NCI-H128 (cell line): ENCODE measurements around the gene ATP11A.

ENCODE experiments used
- DNase-seq: peaks from one replicate; lab custom pipeline; 2025; ENCODE audit not compliant: unreplicated experiment; lab: John Stamatoyannopoulos, UW

ATP11A gene

DNA sequence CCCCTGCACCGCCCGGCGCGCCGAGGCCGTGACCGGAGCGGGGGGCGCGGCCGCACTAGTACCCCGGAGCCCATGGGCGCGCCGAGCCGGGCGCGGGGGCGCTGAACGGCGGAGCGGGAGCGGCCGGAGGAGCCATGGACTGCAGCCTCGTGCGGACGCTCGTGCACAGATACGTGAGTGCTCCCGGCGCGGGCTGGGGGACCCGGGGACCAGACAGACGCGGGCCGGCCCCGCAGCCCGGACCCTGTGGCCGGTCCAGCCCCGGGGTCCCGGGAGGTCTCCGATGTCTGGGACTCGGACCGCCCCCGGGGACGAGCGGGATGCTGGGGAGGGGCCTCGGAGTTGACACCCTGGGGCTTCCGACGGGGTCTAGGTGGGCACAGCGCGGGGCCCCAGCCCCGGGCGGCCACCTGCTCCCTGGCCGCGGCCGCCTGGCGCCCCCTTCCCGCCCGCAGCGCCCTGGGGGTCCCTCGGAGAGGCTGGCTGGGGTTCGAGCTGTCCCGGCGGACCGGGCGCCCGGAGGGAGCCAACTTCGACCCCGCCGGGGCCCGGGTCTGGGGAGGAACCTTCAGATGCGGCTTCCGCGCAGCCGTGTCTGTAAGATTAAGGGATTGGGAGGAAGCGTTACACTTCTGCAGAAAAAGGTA is 568 bp downstream of the ATP11A start:
- no peak for DNase-seq

DNA sequence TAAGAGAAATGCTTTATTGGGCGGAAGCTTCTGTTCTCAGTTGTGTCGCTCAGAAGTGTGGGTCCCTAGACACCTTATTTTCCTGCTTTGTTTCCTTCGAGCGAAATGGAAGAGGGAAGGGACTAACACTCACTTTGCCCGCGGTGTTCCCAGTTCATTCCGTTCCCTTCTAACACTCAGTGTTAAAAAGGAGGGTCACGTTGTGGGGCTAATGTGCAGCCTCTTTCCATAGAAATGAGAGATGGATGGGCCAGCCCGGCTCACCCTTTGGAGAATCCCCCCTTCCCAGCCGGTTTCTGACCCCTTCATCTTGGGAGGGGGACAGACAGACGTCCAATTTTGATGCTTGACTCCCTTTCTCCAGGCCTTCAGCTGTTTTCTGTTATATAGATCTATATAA is 2.3 kb downstream of the ATP11A start:
- no peak for DNase-seq

DNA sequence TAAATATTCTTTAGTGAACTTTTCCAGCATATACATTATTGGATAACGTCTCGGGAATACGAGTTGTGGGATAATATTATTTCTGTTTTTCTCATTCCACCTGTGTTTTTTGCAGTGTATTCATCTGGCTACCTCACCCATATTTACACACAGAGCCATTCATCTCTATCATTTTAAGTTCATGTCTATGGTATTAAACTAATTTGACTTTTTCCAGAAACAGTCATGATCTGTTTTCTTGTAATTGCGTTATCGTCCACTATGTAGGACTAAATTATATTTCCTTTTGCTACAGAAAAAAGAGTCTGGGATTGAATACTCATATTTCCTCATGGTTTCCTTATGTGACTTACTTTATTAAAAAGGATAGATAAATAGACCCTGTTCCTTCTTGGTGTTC is 2.7 kb downstream of the ATP11A start:
- DNase-seq: no peak

DNA sequence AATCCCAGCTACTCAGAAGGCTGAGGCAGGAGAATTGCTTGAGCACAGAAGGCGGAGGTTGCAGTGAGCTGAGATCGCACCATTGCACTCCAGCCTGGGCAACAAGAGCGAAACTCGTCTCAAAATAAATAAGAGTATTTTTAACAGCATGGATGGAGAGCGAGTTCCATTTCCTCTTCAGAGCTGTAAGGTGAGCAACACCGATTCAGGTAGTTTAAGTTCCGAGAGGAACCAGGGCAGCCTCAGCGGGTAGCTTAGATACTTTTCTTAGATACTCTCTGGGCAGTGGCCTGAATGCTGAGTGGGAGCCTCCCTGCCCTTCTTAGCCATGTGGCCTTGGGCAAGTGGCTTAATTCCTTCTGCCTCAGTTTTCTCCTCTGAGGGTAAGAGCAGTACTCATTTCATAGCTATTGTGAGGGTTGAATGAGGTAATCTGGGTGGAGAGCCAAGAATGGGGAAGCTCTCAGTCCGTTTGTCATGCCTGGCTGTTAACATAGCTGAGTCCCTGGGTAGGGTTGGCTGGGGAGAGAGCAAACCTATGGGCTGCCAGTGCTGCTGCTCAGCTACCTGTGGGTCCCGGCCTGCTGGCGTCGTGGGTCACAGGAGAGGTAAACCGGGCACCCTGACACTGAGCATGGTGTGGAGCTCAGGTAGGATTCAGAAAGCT is 4.1 kb downstream of the ATP11A start:
- no peak for DNase-seq

DNA sequence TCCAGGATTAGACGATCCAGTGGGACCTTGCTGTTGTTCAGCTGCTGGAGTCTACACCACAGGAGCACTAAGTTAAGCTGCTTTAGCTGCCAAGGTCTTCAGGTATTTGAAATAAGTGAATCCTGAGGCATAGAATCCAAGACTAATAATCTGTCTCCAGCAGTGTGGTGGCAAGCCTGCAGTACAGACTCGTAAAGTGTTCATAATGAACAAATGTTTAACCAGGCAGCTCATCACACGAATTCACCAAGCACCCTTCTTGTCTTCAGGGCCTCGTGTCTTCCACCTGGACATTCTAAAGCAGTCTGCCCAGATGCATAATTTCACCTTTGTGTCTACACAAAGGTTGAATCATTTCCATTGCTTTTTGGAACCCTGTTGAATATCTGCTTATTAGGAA is 5.3 kb downstream of the ATP11A start:
- no peak for DNase-seq

DNA sequence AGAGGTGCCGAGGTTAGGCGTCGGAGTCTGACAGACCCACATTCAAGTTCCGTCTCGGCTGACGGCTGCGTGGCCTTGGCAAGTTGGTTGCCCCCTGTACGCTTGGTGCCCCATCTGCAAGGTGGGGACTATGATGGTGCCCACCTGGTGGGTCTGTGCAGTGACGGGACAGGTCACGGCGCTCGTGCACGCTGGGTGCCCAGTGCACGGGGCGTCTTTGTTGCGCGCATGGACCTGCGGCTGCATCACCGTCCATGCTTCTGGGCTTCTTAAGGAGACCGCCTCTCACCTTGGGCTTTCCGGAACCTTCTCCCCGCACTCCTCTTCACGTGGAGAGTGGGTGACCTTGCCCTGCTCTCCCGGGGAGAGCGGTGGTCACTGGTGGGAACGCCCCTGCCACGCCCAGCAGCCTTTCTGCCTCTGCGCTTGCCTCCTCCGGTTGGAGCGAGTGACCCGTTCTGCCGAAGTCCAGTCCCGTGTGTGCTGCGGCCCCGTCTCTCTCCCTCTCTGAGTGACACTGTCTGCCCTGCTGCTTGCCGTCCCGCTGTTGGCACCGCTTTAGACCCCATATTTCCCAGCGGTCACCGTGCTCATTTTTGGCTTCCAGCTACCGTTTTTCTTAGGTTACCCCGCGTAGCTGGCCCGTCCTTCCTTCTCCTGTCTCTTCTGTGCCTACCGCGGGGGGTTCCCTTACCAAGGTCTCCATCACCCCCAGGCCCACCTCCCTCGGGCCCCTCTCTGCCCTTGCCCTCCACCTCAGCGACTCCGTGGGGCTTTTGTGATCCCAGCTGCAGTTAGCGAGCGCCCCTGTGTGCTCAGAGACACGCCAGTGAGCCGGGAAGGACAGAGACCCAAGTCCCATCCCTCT is 6.4 kb downstream of the ATP11A start:
- DNase-seq: no peak

DNA sequence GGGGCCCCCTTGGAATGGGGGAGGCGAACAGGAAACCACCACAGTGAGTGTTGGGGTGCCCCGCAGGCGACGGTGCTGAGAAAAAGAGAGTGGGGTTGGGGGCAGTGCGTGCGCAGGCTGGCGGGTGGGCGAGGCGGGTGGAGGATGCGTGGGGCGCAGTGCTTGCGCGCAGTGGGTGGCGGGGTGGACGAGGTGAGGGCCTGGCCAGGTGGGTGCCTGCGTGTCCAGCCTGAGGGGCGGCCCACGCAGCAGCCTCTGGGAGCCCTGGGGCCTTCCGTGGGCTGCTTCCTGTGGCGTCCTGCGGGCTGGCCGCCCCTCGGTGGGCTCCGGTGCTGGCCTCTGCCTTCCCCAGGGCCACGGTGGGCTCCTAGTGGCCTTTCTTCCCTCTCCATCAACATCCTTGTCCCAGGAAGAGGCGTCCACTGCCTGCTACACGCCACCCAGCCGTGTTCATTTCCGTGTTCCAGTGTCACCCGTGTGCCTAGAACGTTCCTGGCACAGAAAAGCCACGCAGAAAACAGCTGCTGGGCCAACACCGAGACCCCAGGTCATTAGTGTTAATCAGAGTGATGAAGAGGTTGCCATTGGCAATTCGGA is 7.1 kb downstream of the ATP11A start:
- DNase-seq: no peak

DNA sequence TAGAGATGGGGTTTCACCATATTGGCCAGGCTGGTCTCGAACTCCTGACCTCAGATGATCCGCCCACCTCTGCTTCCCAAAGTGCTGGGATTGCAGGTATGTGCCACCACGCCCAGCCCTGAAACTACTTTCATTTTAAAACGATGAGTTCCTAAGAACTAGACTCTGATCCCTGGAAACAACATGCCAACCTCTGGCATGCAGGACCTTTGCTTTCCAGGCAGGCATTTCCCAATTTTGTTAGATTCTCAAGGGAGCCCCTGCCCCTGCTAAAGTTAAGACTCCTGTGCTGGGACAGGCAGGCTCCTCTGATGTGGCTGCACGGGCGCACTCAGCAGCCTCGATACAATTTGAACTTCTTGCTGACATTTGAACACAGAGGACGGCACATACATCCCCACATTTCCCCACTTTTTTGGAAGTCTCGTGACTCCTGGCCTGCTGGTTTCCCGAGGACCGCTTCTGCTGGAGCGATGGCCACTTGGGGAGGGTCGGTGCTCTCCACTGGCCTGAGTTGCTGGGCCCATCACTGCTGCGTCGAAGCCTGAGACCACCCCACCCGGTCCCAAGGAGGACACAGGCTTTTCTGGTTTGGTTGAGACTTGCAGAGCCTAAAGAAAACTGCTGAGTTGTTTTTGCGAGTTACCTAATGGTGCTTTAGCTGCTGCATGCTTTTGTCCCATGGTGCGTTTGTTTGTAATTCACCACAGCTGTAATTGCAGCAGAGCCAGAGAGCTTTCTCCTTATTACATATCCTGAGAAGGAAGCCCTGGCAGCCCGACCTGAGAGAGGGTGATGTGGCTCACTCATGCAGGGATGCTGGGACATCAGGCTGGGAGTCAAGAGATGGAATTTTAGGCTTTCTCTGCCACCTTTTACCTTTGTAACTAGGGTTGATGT is 8.2 kb downstream of the ATP11A start:
- DNase-seq: no peak

DNA sequence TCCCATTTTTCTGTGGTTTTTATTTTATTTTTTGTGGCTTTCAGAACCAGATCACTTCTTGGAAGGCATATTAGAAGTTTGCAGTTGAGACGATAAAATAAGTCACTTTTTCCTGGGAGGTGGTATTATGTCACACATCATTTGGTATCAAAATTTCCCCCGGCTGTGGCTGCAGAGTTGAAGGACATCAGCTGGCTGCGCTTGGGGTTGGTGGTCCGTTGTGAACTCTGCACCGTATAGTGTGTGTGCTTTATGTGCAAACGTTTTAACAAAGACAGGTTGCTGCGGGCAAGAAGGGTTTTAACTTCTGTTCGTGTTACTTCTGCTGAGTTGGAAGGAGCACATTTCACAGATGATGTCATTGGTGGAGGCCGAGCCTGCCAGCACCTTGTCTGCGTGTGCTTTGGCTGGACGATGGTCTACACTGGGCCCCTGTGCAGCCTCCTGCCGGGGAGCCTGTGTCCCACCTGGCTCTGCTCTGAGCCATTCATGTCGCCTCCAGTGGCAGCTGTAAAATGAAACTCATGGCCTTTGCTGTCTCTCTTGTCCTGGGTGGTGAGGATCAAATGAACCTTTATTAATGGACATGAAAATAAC is 9.6 kb downstream of the ATP11A start:
- DNase-seq: no peak

DNA sequence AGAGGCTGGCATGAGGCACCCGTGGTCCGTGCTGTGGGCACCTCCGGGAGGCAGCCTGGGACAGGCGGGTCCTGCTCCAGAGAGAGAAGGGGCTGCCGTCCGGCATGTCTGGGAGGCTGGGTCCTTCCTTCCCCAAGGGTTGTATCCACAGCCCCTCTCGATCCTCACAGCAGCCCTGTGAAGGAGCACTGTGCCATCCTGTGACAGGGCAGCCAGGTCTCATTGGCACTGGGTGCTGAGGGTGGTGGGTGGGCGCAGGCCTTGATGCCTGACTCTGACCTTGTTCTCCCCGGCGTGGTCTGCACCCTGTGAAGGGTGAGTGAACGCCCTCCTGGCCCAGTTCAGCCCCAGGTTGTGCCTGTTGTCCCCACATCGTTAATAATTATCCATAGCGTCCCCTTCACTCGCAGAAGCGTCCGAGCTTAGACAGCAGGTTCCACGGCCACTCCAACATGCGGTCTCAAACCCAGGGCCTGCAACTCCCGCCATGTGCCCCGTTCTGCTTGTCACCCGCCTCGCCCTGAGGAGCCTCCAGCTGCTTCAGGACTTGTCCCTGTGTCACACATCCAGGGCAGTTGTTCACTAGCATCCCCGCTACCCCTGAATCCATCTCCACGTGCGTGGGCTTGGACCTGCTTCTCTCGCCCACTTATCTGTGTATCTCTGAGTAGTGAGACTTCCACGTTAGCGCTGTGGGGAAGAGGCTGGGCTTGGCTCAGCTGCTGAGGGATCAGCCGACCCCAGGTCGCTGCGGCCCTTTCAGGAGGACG is 10.6 kb downstream of the ATP11A start:
- DNase-seq: no peak

DNA sequence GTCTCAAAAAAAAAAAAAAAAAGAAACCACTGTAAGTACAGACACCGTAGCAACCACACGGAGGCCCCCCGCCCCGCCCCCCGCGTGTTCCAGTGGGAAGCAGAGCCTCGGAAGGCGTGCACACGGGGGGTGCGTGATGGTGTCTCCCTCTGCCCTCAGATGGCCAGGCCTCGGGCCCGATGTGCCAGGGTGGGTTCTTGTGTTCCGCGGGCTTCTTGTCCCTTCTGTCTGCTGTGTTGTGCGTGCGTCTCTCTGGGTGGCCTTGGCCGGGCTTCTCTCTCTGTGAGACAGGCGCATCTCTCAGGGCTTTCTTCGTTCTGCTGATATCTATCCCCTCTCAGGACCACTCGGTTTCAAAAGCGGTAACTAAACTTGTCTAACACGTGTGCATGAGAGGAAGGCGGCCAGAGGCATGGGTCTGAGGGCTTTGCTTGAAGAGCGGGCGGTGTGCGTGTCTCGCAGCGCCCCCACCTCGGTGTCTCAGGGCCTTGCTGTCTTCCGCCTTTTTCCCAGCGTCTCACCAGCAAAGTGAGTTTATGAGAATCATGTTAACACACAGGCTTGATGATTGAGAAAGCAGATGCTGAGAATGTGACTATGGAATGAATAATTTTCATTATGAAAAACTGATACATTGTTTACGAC is 12.6 kb downstream of the ATP11A start:
- DNase-seq: no peak

DNA sequence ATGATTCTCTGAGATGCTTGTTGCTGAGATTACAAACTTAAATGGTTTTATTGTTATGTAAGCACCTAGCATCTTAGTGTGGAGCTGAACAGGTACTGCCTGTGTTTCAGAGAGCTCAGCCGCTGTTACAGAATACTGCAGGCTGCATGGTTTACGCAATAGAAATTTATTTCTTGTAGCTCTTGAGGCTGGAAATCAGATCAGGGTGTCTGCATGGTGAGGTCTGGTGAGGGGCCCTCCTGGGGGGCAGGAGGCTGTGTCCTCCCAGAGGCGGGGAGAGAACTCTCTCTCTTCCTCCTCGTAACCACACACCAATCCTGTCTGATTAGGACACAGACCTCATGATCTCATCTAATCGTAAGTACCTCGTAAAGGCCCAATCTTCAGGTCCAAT is 13.1 kb downstream of the ATP11A start:
- DNase-seq: no peak

DNA sequence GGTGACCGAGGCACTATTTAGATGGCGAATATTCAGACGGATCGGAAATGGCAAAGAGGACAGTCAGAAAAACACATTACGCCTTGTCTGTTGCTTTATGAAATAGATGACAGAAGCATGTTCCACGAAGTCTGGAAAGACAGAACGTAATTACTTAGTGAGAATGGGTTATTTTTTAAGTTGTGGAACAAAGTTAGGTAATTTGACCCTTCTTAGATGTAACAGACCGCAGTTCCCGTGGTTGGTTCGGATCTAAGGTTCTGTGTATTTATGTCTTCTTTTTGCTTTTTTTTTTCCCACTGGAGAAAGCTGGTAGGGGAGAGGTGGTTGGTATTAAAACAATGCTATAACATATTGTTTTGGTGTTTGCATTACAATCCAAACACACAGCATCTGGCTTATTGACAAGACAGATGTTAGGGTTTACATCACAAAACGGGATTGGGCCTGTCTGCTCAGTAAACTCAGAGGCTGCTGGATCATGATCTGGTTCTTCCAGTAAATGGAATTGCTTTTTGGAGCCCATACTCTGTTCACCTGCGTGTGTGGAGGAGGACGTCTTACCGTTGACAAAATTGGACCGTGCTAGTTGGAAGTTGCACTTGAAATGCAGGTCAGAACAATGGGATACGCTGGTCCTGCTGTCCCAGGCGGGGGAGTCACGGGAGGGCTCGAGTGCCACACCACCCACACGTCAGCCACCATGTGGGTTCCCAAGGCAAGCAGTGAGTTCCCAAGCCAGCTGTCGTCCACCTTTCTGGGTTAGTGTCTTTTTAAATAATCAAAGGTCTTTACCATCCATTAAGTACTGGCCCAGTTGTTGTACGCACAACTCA is 13.8 kb downstream of the ATP11A start:
- no peak for DNase-seq

DNA sequence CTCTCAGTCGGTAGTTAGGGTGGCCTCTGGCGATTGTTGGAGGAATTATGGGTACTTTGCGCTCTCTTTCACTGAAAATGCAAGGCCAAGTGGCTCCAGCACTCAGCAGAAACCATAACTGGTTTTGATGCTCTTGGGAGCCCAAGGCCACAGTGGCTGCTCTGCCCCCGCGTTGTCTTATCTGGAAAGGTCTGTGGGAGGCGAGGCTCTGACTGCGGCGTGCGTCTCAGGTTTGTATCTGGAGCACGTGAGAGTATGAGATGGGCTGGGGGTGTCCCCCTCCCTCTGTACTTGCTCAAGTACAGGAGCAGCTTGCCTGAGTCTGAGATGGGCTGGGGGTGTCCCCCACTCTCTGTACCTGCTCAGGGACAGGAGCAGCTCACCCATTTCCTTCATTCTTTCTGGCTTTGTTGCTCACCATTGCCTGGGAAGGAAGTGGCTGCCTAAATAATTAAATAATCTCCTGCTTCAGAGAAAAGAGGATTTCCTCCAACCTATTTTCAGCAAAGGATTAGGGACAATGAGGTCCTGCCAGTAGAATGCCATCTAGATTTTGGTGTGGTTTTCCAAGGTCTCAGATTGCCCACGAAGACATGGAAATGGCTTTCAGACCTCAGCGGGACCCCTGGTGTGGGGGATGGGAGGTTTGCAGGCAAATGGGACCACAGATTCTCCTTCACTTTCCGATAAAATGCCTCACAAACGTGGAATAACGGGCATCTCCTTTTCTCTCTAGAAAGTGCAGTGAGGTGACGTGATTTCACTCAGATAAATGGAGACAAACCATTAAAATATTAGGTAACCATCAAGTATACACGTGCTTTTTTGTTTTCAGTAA is 14.7 kb downstream of the ATP11A start:
- no peak for DNase-seq

DNA sequence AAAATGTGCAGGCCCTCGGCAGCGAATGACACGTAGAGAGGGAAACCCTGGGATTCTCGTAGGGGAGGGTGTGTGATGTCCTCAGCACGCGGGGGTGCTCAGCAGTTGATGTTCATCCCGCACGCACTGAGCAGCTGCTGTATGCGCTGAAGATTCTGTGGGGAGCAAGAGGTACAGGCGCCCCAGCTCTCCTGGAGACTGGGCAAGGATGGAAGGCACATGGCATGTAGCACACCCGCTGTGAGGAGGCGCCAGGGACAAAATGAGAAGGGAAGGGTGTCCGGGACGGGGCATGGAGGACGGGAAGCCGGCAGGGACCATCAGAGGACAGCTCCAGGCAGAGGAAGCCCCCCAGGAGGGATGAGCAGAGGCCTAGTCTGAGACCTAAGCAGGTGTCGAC is 15.4 kb downstream of the ATP11A start:
- no peak for DNase-seq

DNA sequence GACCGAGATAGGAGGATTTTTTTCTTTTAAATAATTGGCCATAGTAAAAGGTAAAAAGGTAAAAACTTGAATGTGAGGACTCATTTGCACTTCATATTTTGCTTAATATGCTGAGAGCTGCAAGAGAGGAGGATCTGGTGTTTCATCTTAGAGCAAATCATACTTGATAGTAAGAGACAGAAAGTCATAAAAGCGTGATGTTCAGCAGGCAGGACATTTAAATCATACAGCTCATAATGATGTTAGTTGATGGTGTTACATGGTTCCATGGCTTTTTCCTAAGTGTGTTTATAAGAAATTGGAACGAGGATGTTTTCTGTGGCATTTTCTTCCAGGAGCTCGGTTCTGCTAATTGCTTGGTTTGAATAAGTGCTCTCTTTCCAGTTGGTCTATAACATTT is 16.3 kb downstream of the ATP11A start:
- no peak for DNase-seq

DNA sequence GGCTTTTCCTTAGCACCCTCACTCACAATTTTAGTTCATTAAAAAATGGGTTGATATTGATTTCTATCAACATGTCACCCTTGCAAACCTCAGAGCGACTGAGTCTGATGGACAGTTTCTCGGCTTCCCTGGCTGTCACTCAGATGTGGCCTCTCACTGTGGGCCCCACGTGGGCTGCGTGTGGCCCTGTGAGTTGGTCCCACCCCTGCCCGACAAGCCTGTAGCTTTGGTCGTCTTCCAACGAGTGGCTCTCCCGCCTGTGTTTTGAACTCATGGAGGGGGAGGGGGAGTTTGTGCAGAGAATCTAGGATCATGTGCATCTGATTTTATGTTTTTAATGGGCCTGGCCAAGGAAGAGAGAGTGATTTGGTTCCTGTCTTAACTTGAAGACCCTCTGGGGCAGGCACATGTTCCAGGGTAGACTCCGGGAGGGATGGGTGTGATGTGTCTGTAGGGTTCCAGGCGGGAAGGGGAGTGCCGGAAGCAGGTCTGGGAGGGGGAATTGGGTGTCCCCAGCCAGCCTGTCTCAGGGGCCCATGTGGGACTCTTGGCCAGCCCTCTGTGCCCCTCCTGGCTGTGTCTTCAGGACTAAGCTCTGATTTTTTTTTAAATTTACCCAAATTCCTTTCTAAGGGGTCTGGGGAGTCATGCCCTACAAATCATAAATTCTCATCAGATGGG is 18.9 kb downstream of the ATP11A start:
- no peak for DNase-seq
